Activated T-cell treated with anti-CD3 and anti-CD28 coated beads for 48 hours (primary cell): ENCODE measurements around the gene DBP.
A peak's percentile ranks its signal among the peaks of the same experiment; 100 is the strongest.
"Not testable (repeated sequence)": the region's sequence is repeated elsewhere in the genome, so short reads cannot be mapped to it uniquely, and the experiment has no call there.

Source experiments
- DNase-seq: peaks from one replicate; pipeline ENCODE4 v3.0.0-alpha.2; 2020; ENCODE audit warnings: low read depth

DBP gene

DNA sequence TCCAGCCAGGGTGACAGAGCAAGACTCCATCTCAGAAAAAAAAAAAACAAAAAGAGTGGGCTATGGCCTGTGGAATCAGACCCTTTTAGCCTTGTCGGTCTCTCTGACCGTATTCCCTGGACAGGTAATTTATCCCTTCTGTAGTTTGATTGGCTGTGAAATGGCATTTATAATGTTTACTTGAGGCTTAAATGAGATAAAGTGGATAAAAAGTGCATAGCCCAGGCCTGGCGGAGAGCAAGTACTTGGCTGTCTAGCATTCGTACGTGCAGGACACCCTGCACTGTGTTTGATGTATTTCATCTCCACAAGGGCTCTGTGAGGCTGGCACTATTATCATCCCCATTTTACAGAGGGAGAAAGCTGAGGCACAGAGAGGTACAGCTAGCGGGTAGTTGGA lies 28.6 kb upstream of the DBP start:
- DNase-seq: no peak

GRCh38 chr19:48664476-48664875 lies 27.3 kb upstream of the DBP start:
- no peak for DNase-seq

DNA sequence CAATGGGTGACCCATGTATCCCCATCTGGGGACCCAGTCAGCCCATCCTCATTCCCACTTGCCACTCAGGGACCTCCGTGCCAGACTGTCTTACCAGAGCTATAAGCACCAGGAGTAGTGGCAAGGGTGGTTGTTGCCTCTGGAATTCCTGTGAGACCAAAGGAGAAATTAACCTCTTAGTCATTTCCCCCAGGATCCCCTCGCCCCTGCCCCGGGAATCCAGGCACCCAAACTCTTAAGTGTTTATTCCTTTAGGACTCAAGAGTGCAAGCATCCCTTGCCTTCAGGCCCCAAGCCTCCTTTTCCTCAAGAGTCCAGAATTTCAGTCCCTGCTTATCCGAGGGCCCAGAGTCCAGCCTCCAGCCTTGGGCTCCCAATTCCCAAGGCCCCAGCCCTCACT lies 26.5 kb upstream of the DBP start:
- DNase-seq: no peak

GRCh38 chr19:48661711-48662090 lies 24.5 kb upstream of the DBP start:
- DNase-seq: no peak

GRCh38 chr19:48660852-48661710 lies 23.9 kb upstream of the DBP start:
- peak; percentile 78 for DNase-seq

GRCh38 chr19:48659768-48660167 lies 22.6 kb upstream of the DBP start:
- DNase-seq: no peak

DNA sequence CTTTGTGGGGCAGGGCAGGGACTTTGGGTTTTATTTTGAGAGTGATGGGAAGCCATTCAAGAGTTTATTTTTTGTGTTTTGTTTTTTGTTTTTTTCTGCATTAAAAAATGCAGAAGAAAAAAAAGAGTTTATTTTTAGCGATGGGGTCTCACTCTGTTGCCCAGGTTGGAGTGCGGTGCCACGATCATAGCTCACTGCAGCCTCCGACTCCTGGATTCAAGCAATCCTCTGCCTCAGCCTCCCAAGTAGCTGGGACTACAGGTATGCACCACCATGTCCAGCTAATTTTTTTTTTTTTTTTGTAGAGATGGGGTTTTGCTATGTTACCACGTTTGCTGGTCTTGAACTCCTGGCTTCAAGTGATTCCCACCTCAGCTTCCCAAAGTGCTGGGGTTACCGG lies 21.3 kb upstream of the DBP start:
- no peak for DNase-seq

DNA sequence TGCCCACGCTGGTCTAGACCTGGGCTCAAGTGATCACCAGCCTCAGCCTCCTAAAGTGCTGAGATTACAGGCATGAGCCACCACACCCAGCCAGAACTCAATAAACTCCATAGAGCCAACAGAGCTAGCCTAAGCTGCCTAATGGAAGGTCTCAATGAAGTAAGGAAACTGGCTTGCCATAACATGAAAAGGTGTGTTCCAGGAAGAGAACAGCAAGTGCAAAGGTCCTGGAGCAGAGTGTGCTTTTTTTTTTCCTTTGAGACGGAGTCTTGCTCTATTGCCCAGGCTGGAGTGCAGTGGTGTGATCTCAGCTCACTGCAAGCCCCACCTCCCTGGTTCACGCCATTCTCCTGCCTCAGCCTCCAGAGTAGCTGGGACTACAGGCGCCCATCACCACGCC lies 20.6 kb upstream of the DBP start:
- not testable (repeated sequence) for DNase-seq

GRCh38 chr19:48656840-48657474 lies 19.8 kb upstream of the DBP start:
- DNase-seq: no peak

DNA sequence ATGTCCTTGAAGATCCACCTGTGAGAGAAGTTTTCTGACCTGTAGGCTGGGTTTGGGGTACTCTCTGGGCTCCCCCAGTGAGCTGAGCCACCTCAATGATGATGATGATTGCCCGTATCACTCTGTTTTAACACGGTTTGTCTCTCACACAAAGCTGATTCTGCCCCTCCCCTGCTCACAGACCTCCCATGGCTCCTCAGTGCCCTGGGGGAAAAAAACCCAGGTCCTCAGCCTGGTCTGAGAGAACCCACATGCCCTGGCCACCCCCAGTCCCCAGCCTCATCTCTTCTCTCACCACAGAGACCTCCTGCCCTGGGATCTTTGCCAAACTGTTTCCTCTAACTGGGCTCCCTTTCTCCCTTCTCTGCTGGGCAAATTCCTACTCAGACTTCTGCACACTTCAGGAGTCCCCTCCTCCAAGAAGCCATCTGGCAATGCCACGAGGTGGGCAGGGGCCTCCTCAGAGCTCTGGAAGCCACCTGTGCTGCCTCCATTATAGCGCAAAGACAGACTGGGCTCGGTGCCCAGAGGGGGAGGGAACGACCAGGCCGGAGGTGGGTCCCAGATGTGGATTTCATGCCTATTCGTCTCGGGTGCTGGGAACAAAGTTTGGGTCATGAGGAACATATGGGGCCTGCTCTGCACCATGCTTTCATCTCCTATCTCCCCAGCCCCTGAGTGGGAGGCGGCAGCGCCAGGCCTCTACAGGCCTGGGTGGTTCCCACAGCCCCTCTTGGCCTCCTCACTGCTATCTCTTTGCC lies 17.3 kb upstream of the DBP start:
- DNase-seq: no peak

GRCh38 chr19:48651683-48652048 lies 14.5 kb upstream of the DBP start:
- DNase-seq: no peak

- DNase-seq: no peak
Measured at GRCh38 chr19:48650974-48651682, 13.9 kb upstream of the DBP start.

GRCh38 chr19:48648134-48648533 lies 11.0 kb upstream of the DBP start:
- no peak for DNase-seq

- no peak for DNase-seq
Measured at GRCh38 chr19:48646722-48647216, 9.6 kb upstream of the DBP start.

- peak; percentile 87 for DNase-seq
Measured at GRCh38 chr19:48646001-48646721, 9.0 kb upstream of the DBP start, which contains the start of gene CA11. Gene CA11 (minus strand): TSS chr19:48646187. CDS start chr19:48645632, 555 bp downstream.

DNA sequence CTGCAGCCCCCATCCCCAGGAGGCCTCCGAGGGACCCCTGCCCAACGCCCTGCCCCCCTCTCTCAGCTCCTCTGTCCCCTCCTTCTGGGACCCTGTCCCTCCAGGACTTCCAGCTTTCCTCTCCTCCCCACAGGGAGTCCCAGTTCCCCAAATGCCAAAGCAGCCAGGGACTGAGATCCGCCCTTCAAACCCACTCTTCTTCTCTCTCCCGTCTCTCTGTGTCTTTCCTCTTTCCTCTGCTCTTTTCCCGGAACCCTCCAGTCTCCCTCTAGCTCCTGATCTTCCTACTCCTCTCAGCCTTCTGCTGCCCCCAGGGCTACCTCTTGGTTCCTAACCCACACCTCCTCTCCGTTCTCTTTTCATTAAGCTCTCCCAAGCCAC lies 8.4 kb upstream of the DBP start:
- no peak for DNase-seq

GRCh38 chr19:48644839-48645619 lies 7.8 kb upstream of the DBP start:
- peak; percentile 66 for DNase-seq

- no peak for DNase-seq
Measured at GRCh38 chr19:48644355-48644754, 7.2 kb upstream of the DBP start.

GRCh38 chr19:48642862-48643261 lies 5.7 kb upstream of the DBP start:
- no peak for DNase-seq

GRCh38 chr19:48641850-48642249 lies 4.7 kb upstream of the DBP start:
- no peak for DNase-seq
